ENCODE measurements around the gene P2RY4. TPM values are rescaled to one million over a fixed set of nuclear protein-coding genes. Genes with fewer than 3 reads are reported as not detected.

The P2RY4 gene
- total and polyA plus RNA-seq, 2 donors (not counting 1 experiment from before 2014, with no cell fraction given) = 0.34 to 0.76 TPM

DNA sequence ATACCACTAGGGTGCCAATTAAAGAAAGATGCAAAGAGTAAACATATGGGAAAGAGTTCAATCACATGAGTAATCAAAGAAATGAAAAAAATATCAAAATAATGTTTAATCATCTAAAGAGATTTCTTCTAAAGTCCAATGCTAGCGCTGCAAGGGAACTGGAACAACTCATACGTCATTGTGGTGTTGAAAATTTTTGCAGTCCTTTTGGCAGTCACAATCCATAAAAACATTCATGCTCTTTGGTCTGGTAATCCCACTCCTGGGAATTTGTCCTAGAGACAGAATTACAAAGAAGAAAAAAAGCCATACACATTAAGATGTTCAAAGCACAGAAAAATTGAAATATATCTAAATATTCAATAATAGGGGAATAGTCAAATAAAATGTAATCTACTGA lies 4.6 kb downstream of the P2RY4 start:
- CTCF ChIA-PET = no interaction called here
- H3K9ac ChIP-seq (ENCODE audit: low read length) = no peak overlapping the region
- Mint-ChIP-seq H3K27ac (no peak overlapping the region), H3K9me3 (ENCODE audit: insufficient read depth) (no peaks in the 10 kb centered on the region), H3K4me1 (no peaks in the 10 kb centered on the region), H3K4me3 (no peak overlapping the region), H3K27me3 (no peaks in the 10 kb centered on the region)
- H3K9me3 ChIP-seq (ENCODE audit: control extremely low read depth in 1 of 3, control insufficient read depth in 2 of 3, insufficient read depth in 1 of 3, low read length in 2 of 3) = no peaks in the 10 kb centered on the region
- no peak overlapping the region for H2AFZ ChIP-seq (ENCODE audit: insufficient read depth, low read depth, low read length, poor library complexity, severe bottlenecking)
- H3K4me2 ChIP-seq (replicated peaks; ENCODE audit: low read depth, low read length, poor library complexity, severe bottlenecking) = no peak overlapping the region
- no peak for ATAC-seq (ENCODE audit: low read depth)
- no peaks in the 10 kb centered on the region for H3K36me3 ChIP-seq (replicated peaks in 1 of 2; ENCODE audit: control extremely low read depth in 1 of 2, control insufficient read depth in 1 of 2, extremely low read depth in 1 of 2, insufficient read depth in 2 of 2, low read length in 1 of 2)
- H3K27ac ChIP-seq (ENCODE audit: low read length in 2 of 2) = no peak overlapping the region
- TF ChIP-seq EZH2 (IDR thresholded peaks at IDR 0.05; ENCODE audit: borderline replicate concordance, insufficient read depth, low read depth, low read length, poor library complexity, severe bottlenecking) = no peak
- TF ChIP-seq, protein P1, sequence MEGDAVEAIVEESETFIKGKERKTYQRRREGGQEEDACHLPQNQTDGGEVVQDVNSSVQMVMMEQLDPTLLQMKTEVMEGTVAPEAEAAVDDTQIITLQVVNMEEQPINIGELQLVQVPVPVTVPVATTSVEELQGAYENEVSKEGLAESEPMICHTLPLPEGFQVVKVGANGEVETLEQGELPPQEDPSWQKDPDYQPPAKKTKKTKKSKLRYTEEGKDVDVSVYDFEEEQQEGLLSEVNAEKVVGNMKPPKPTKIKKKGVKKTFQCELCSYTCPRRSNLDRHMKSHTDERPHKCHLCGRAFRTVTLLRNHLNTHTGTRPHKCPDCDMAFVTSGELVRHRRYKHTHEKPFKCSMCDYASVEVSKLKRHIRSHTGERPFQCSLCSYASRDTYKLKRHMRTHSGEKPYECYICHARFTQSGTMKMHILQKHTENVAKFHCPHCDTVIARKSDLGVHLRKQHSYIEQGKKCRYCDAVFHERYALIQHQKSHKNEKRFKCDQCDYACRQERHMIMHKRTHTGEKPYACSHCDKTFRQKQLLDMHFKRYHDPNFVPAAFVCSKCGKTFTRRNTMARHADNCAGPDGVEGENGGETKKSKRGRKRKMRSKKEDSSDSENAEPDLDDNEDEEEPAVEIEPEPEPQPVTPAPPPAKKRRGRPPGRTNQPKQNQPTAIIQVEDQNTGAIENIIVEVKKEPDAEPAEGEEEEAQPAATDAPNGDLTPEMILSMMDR (IDR thresholded peaks at IDR 0.05) = no peak
- no CpG with 5 or more reads among the region's 2 CpGs for WGBS (ENCODE audit: insufficient coverage)
- POLR2A ChIA-PET = no interaction called here
- intact Hi-C loops (cut with micrococcal nuclease) = no loop called here
- no peak for DNase-seq
- no peaks in the 10 kb centered on the region for H3K4me1 ChIP-seq (ENCODE audit: control insufficient read depth in 2 of 2, insufficient read depth in 2 of 2, low read length in 2 of 2)
- H4K20me1 ChIP-seq (ENCODE audit: control insufficient read depth, insufficient read depth, low read length, poor library complexity, severe bottlenecking) = no peaks in the 10 kb centered on the region
- H3K4me3 ChIP-seq (ENCODE audit: control extremely low read depth in 1 of 5, extremely low read depth in 1 of 5, insufficient read depth in 1 of 5, low read depth in 2 of 5, low read length in 4 of 5) = no peak overlapping the region
- no peaks in the 10 kb centered on the region for H3K27me3 ChIP-seq (replicated peaks in 1 of 4; ENCODE audit: control extremely low read depth in 1 of 4, control insufficient read depth in 3 of 4, insufficient read depth in 4 of 4, low read length in 3 of 4)
- no peaks in the 10 kb centered on the region for H3K79me2 ChIP-seq (ENCODE audit: control insufficient read depth, insufficient read depth, low read length)

GRCh38 chrX:70254909-70255308 lies 5.1 kb downstream of the P2RY4 start:
- Mint-ChIP-seq H3K4me3 (no peak overlapping the region), H3K27me3 (no peaks in the 10 kb centered on the region), H3K27ac (no peak overlapping the region), H3K9me3 (ENCODE audit: insufficient read depth) (no peaks in the 10 kb centered on the region), H3K4me1 (no peaks in the 10 kb centered on the region)
- H3K4me3 ChIP-seq (ENCODE audit: control extremely low read depth in 1 of 5, extremely low read depth in 1 of 5, insufficient read depth in 1 of 5, low read depth in 2 of 5, low read length in 4 of 5) = no peak overlapping the region
- intact Hi-C loops (cut with micrococcal nuclease) = no loop called here
- H2AFZ ChIP-seq (ENCODE audit: insufficient read depth, low read depth, low read length, poor library complexity, severe bottlenecking) = no peak overlapping the region
- no peak overlapping the region for H3K27ac ChIP-seq (ENCODE audit: low read length in 2 of 2)
- no peaks in the 10 kb centered on the region for H3K4me1 ChIP-seq (ENCODE audit: control insufficient read depth in 2 of 2, insufficient read depth in 2 of 2, low read length in 2 of 2)
- CTCF ChIA-PET = no interaction called here
- no peaks in the 10 kb centered on the region for H3K27me3 ChIP-seq (replicated peaks in 1 of 4; ENCODE audit: control extremely low read depth in 1 of 4, control insufficient read depth in 3 of 4, insufficient read depth in 4 of 4, low read length in 3 of 4)
- H3K79me2 ChIP-seq (ENCODE audit: control insufficient read depth, insufficient read depth, low read length) = no peaks in the 10 kb centered on the region
- H3K36me3 ChIP-seq (replicated peaks in 1 of 2; ENCODE audit: control extremely low read depth in 1 of 2, control insufficient read depth in 1 of 2, extremely low read depth in 1 of 2, insufficient read depth in 2 of 2, low read length in 1 of 2) = no peaks in the 10 kb centered on the region
- H3K9me3 ChIP-seq (ENCODE audit: control extremely low read depth in 1 of 3, control insufficient read depth in 2 of 3, insufficient read depth in 1 of 3, low read length in 2 of 3) = no peaks in the 10 kb centered on the region
- WGBS (ENCODE audit: insufficient coverage) = no CpG with 5 or more reads among the region's 3 CpGs
- POLR2A ChIA-PET = no interaction called here
- no peaks in the 10 kb centered on the region for H4K20me1 ChIP-seq (ENCODE audit: control insufficient read depth, insufficient read depth, low read length, poor library complexity, severe bottlenecking)
- DNase-seq (no peak), ATAC-seq (ENCODE audit: low read depth) (no peak)
- no peak overlapping the region for H3K4me2 ChIP-seq (replicated peaks; ENCODE audit: low read depth, low read length, poor library complexity, severe bottlenecking)
- no peak overlapping the region for H3K9ac ChIP-seq (ENCODE audit: low read length)
- TF ChIP-seq, protein P1 (IDR thresholded peaks at IDR 0.05) = no peak
- no peak for TF ChIP-seq EZH2 (IDR thresholded peaks at IDR 0.05; ENCODE audit: borderline replicate concordance, insufficient read depth, low read depth, low read length, poor library complexity, severe bottlenecking)
